Activated CD8-positive, alpha-beta T cell treated with anti-CD3 and anti-CD28 coated beads for 36 hours (primary cell): ENCODE measurements around the gene SLC66A2. TPM values are rescaled to one million over a fixed set of nuclear protein-coding genes. Genes with fewer than 3 reads are reported as not detected.

Source experiments
- ATAC-seq: fragments of 200-7000 bp; cut with Tn5 transposase; one replicate; pipeline ENCODE4 v1.10.0; 2021; ENCODE audit warnings: mild to moderate bottlenecking, moderate library complexity
- CTCF ChIA-PET: fragments of 350-600 bp; sonication (Branson Sonifier 250); formaldehyde crosslinking; loops from one replicate; lab custom pipeline; 2021; ENCODE audit warnings: antibody characterized with exemption; lab: Charles Lee
- POLR2A ChIA-PET: fragments of 350-600 bp; sonication (Branson Sonifier 250); formaldehyde crosslinking; loops from one replicate; lab custom pipeline; 2021; ENCODE audit warnings: antibody characterized with exemption; lab: Charles Lee
- DNase-seq: peaks from one replicate; pipeline ENCODE4 v3.0.0-alpha.2; 2020
- H3K27ac Mint-ChIP-seq: one replicate; pipeline ENCODE4 v1.8.0; 2021; ENCODE audit warnings: mild to moderate bottlenecking, mixed read lengths
- H3K27me3 Mint-ChIP-seq: one replicate; pipeline ENCODE4 v1.8.0; 2021; ENCODE audit warnings: mixed read lengths
- H3K36me3 Mint-ChIP-seq: one replicate; pipeline ENCODE4 v1.8.0; 2021; ENCODE audit warnings: low read depth, mixed read lengths
- H3K4me1 Mint-ChIP-seq: one replicate; pipeline ENCODE4 v1.8.0; 2021; ENCODE audit warnings: low read depth, mixed read lengths
- H3K4me3 Mint-ChIP-seq: one replicate; pipeline ENCODE4 v1.8.0; 2021; ENCODE audit warnings: mild to moderate bottlenecking, moderate library complexity, mixed read lengths
- H3K9me3 Mint-ChIP-seq: one replicate; pipeline ENCODE4 v1.8.0; 2021; ENCODE audit warnings: mixed read lengths
- CTCF ChIP-seq: fragments of 200-600 bp; IDR thresholded peaks from one replicate; pipeline ENCODE4 v1.8.0; 2022; ENCODE audit warnings: antibody characterized with exemption, mild to moderate bottlenecking
- intact Hi-C: fragments of 100-400 bp; cut with micrococcal nuclease; formaldehyde crosslinking; loops from one replicate; pipeline ENCODE4 v1.10.0; 2022
- total RNA-seq, 2 experiments: library from RNA; stranded (reverse); gene quantifications; one replicate each; pipeline ENCODE4 v1.2.3, GENCODE V29; 2021

The SLC66A2 gene
- total RNA-seq, 2 experiments from 2014 or later, result 28.2 to 29.7 TPM

GRCh38 chr18:79911344-79912270, 39.8 kb downstream of the SLC66A2 start:
- intact Hi-C loops, result no loop called here
- DNase-seq (no peak), ATAC-seq (no peak)
- ChIA-PET CTCF (no interaction called here), POLR2A (no interaction called here)
- Mint-ChIP-seq H3K4me3 (no peak overlapping the region), H3K36me3 (peaks cover 45% of the 10 kb centered on the region), H3K9me3 (peaks cover 3% of the 10 kb centered on the region), H3K4me1 (peaks cover 36% of the 10 kb centered on the region), H3K27ac (peak overlapping the region; percentile 9), H3K27me3 (no peaks in the 10 kb centered on the region)
- TF ChIP-seq CTCF, result no peak

GRCh38 chr18:79910563-79911343, 40.7 kb downstream of the SLC66A2 start:
- ChIA-PET CTCF (no interaction called here), POLR2A (interaction anchor here (0.6 kb wide), 1 partner anchor 15 kb away, joined by 3 read pairs; no protein-coding TSS in a partner anchor)
- no peak for TF ChIP-seq CTCF
- Mint-ChIP-seq H3K4me1 (peaks cover 42% of the 10 kb centered on the region), H3K36me3 (peaks cover 38% of the 10 kb centered on the region), H3K9me3 (no peaks in the 10 kb centered on the region), H3K27ac (no peak overlapping the region), H3K4me3 (no peak overlapping the region), H3K27me3 (no peaks in the 10 kb centered on the region)
- intact Hi-C loops, result no loop called here
- ATAC-seq (no peak), DNase-seq (no peak)

GRCh38 chr18:79906706-79907105, 44.7 kb downstream of the SLC66A2 start:
- ChIA-PET CTCF (no interaction called here), POLR2A (no interaction called here)
- no peaks in the 10 kb centered on the region for H3K9me3 Mint-ChIP-seq
- no peaks in the 10 kb centered on the region for H3K27me3 Mint-ChIP-seq
- no peak overlapping the region for H3K27ac Mint-ChIP-seq
- intact Hi-C loops, result no loop called here
- no peak overlapping the region for H3K4me3 Mint-ChIP-seq
- no peak for TF ChIP-seq CTCF
- no peak for DNase-seq
- peaks cover 14% of the 10 kb centered on the region for H3K36me3 Mint-ChIP-seq
- H3K4me1 Mint-ChIP-seq, result peaks cover 16% of the 10 kb centered on the region
- ATAC-seq, result no peak

DNA sequence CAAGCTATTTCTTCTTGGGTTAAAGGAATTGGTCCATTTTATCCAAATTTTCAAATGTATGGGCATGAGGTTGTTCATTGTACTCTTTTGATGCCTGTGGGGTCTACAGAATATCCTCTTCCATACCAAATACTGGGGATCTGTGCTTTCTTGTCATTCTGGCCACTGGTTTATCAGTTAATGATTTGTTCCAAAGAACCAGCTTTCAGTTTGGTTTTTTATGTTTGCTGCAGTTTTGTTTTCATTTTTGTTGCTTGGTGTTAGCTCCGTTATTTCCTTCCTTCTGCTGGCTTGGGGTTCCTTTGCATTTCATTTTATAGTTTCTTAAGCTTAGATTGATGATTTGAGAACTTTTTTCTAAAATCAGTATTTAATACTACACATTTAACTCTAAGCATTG, 45.5 kb downstream of the SLC66A2 start:
- Mint-ChIP-seq H3K27ac (peak overlapping the region; percentile 48), H3K4me1 (peaks cover 16% of the 10 kb centered on the region), H3K9me3 (no peaks in the 10 kb centered on the region), H3K4me3 (no peak overlapping the region), H3K27me3 (no peaks in the 10 kb centered on the region), H3K36me3 (peaks cover 16% of the 10 kb centered on the region)
- ATAC-seq (no peak), DNase-seq (no peak)
- ChIA-PET CTCF (interaction anchor here (0.8 kb wide), 1 partner anchor 17 kb away, joined by 3 read pairs; no protein-coding TSS in a partner anchor), POLR2A (interaction anchor here (1.5 kb wide), 1 partner anchor 128 kb away, joined by 4 read pairs; the partner anchor contains the start of gene RBFA)
- intact Hi-C loops, result no loop called here
- no peak for TF ChIP-seq CTCF
